ENCODE results near the gene CARMIL1.

The CARMIL1 gene

GRCh38 chr6:25311331-25311840 is 32.2 kb downstream of the CARMIL1 start:
- no peak for DNase-seq

- no peak for DNase-seq
Measured at GRCh38 chr6:25312034-25312620, 33.0 kb downstream of the CARMIL1 start.

GRCh38 chr6:25312703-25313102 is 33.5 kb downstream of the CARMIL1 start:
- no peak for DNase-seq

- DNase-seq = no peak
Measured at GRCh38 chr6:25314509-25315175, 35.5 kb downstream of the CARMIL1 start.

GRCh38 chr6:25315194-25316177 is 36.3 kb downstream of the CARMIL1 start:
- DNase-seq = no peak

GRCh38 chr6:25316626-25317025 is 37.5 kb downstream of the CARMIL1 start:
- no peak for DNase-seq

GRCh38 chr6:25318589-25318988 is 39.4 kb downstream of the CARMIL1 start:
- no peak for DNase-seq

GRCh38 chr6:25320459-25320858 is 41.3 kb downstream of the CARMIL1 start:
- no peak for DNase-seq

- DNase-seq = no peak
Measured at GRCh38 chr6:25322692-25323091, 43.5 kb downstream of the CARMIL1 start.

GRCh38 chr6:25324066-25324762 is 45.0 kb downstream of the CARMIL1 start:
- DNase-seq = no peak

- no peak for DNase-seq
Measured at GRCh38 chr6:25326126-25326525, 47.0 kb downstream of the CARMIL1 start.

GRCh38 chr6:25326960-25327359 is 47.8 kb downstream of the CARMIL1 start:
- no peak for DNase-seq

- DNase-seq = no peak
Measured at GRCh38 chr6:25327432-25327831, 48.3 kb downstream of the CARMIL1 start.

GRCh38 chr6:25329161-25329817 is 50.1 kb downstream of the CARMIL1 start:
- no peak for DNase-seq

- no peak for DNase-seq
Measured at GRCh38 chr6:25329982-25330381, 50.8 kb downstream of the CARMIL1 start.

GRCh38 chr6:25330796-25331685 is 51.9 kb downstream of the CARMIL1 start:
- no peak for DNase-seq

GRCh38 chr6:25332165-25332564 is 53.0 kb downstream of the CARMIL1 start:
- DNase-seq = no peak

GRCh38 chr6:25332655-25333071 is 53.5 kb downstream of the CARMIL1 start:
- DNase-seq = no peak

- no peak for DNase-seq
Measured at GRCh38 chr6:25333471-25333870, 54.3 kb downstream of the CARMIL1 start.

GRCh38 chr6:25334793-25335192 is 55.6 kb downstream of the CARMIL1 start:
- no peak for DNase-seq

- DNase-seq = no peak
Measured at GRCh38 chr6:25336996-25337395, 57.8 kb downstream of the CARMIL1 start.
